ENCODE data around the gene ZNF474. TPM values are rescaled to one million over a fixed set of nuclear protein-coding genes. Genes with fewer than 3 reads are reported as not detected.

The ZNF474 gene
- total RNA-seq, 2 experiments from 2014 or later = 0.35 TPM; not detected in 1

Other genes with a start within 250 kb of the ZNF474 start
- gene SRFBP1, start 167.6 kb upstream of the ZNF474 start, total RNA-seq = 10 to 100 TPM in 1 of 2 experiments, 1 to 10 TPM in 1; 9.3 to 12.2 TPM
- not detected for gene LOX, start 51.3 kb upstream of the ZNF474 start, total RNA-seq
- gene SNCAIP, start 182.7 kb downstream of the ZNF474 start, total RNA-seq = not detected

Data from activated CD8-positive, alpha-beta memory T cell treated with anti-CD3 and anti-CD28 coated beads, Interleukin-2, amount 10 ng/mL, durations not matched to agents 7 days and 5 days (primary cell).